HepG2 (cell line): ENCODE measurements around the gene PDK2. TPM values are rescaled to one million over a fixed set of nuclear protein-coding genes. Genes with fewer than 3 reads are reported as not detected.

Source experiments
- ATAC-seq: fragments of 200-7000 bp; cut with Tn5 transposase; 3 replicates; pipeline ENCODE4 v1.9.1; 2020; ENCODE audit warnings: mild to moderate bottlenecking, moderate library complexity
- BruUV-seq: library from RNA; stranded (reverse); fragments of 400-500 nt; replicated peaks from 2 replicates; lab custom pipeline; 2021; lab: Mats Ljungman, UMichigan
- CTCF ChIA-PET: fragments of 300-600 bp; formaldehyde crosslinking; extraction: SDS; loops from one replicate; lab custom pipeline; 2021; ENCODE audit warnings: low total read pairs, inconsistent platforms, low intra/inter-chr PET ratio; lab: Yijun Ruan, JAX
- POLR2A ChIA-PET: fragments of 350-600 bp; sonication (Branson Sonifier 250); formaldehyde crosslinking; loops from one replicate; lab custom pipeline; 2020; ENCODE audit warnings: antibody characterized with exemption, inconsistent platforms; lab: Yijun Ruan, JAX
- DNase-seq: peaks from one replicate; pipeline ENCODE4 v3.0.0-alpha.2; 2015; ENCODE audit warnings: low spot score
- FAIRE-seq: peaks from 3 replicates; lab custom pipeline; 2011; peaks lifted over from hg19 to GRCh38; lab: Jason Lieb, UNC
- H2AFZ ChIP-seq: one replicate; pipeline ENCODE4 v1.6.1; 2011; ENCODE audit warnings: low read length, inconsistent platforms
- H3K27ac ChIP-seq: fragments of 300-600 bp; 3 replicates; pipeline ENCODE4 v1.8.0; 2011; ENCODE audit warnings: mixed run types, mild to moderate bottlenecking, mixed read lengths, low read length, inconsistent platforms; ENCODE audit not compliant: insufficient read depth; ENCODE audit errors: extremely low read length
- H3K27me3 ChIP-seq, 2 experiments: fragments of 200-600 bp in 1 of 2; 2 replicates in 1 of 2; 3 replicates in 1 of 2; pipeline versions ENCODE4 v1.6.0 to v1.8.0; 2011; ENCODE audit warnings: low read length in 2 of 2, mild to moderate bottlenecking in 2 of 2, moderate library complexity in 2 of 2, inconsistent platforms in 1 of 2; ENCODE audit not compliant: insufficient read depth in 2 of 2, control insufficient read depth in 1 of 2
- H3K36me3 ChIP-seq, 2 experiments: fragments of 200-600 bp in 1 of 2; replicated peaks in 1 of 2; 2 replicates in 1 of 2; 3 replicates in 1 of 2; pipeline versions ENCODE4 v1.5.1 to v1.8.0; 2011; ENCODE audit warnings: low read length in 2 of 2, inconsistent platforms in 1 of 2; ENCODE audit not compliant: insufficient read depth in 2 of 2, control insufficient read depth in 1 of 2
- H3K4me1 ChIP-seq: 2 replicates; pipeline ENCODE4 v1.5.1; 2012; ENCODE audit warnings: low read length, inconsistent platforms; ENCODE audit not compliant: insufficient read depth
- H3K4me2 ChIP-seq: 2 replicates; pipeline ENCODE4 v1.6.0; 2011; ENCODE audit warnings: low read depth, low read length, inconsistent platforms
- H3K4me3 ChIP-seq, 3 experiments: fragments of 200-600 bp in 1 of 3; sonication (generic), shearing (Covaris generic) in 1 of 3; replicated peaks in 1 of 3; 2 replicates each; pipeline ENCODE4 v1.5.1; 2011 to 2016; ENCODE audit warnings: low read length in 3 of 3, inconsistent platforms in 2 of 3, low read depth in 2 of 3, mild to moderate bottlenecking in 2 of 3, control low read depth in 1 of 3, mixed read lengths in 1 of 3; ENCODE audit not compliant: insufficient read depth in 1 of 3
- H3K79me2 ChIP-seq: one replicate; pipeline ENCODE4 v1.6.1; 2011; ENCODE audit warnings: low read length, inconsistent platforms; ENCODE audit not compliant: insufficient read depth
- H3K9ac ChIP-seq: 2 replicates; pipeline ENCODE4 v1.6.0; 2011; ENCODE audit warnings: mild to moderate bottlenecking, low read depth, low read length, inconsistent platforms; ENCODE audit not compliant: insufficient read depth
- H3K9me3 ChIP-seq: 2 replicates; pipeline ENCODE4 v1.5.1; 2012; ENCODE audit warnings: mild to moderate bottlenecking, low read length
- H4K20me1 ChIP-seq: 2 replicates; pipeline ENCODE4 v1.6.0; 2011; ENCODE audit warnings: inconsistent platforms, mild to moderate bottlenecking, low read length, moderate library complexity; ENCODE audit not compliant: insufficient read depth
- BCL6 ChIP-seq: IDR thresholded peaks from 2 replicates; pipeline ENCODE4 v1.6.1; 2016; ENCODE audit warnings: missing genetic modification reagents, missing compliant biosample characterization
- ETV5 ChIP-seq: IDR thresholded peaks from 2 replicates; pipeline ENCODE4 v1.6.1; 2018; ENCODE audit warnings: missing biosample characterization, missing genetic modification reagents, inconsistent platforms, borderline replicate concordance
- MIER3 ChIP-seq: IDR thresholded peaks from 2 replicates; pipeline ENCODE4 v1.6.1; 2016; ENCODE audit warnings: missing compliant biosample characterization, borderline replicate concordance
- NCOA5 ChIP-seq: sonication (generic); formaldehyde crosslinking; IDR thresholded peaks from 2 replicates; pipeline ENCODE4 v1.4.0; 2020; ENCODE audit warnings: missing genetic modification reagents
- NR2C2 ChIP-seq: sonication (generic); formaldehyde crosslinking; IDR thresholded peaks from 2 replicates; pipeline ENCODE4 v1.4.0; 2020; ENCODE audit warnings: missing genetic modification reagents, mild to moderate bottlenecking, moderate library complexity, borderline replicate concordance
- PRPF4 ChIP-seq: fragments of 200-400 bp; formaldehyde crosslinking; IDR thresholded peaks from 2 replicates; pipeline ENCODE4 v1.6.1; 2016; ENCODE audit warnings: low read length, low read depth; ENCODE audit not compliant: poor library complexity, severe bottlenecking
- TCF7L2 ChIP-seq: IDR thresholded peaks from 2 replicates; pipeline ENCODE4 v1.6.1; 2011; ENCODE audit warnings: mild to moderate bottlenecking, low read depth, low read length, moderate library complexity
- ZNF350 ChIP-seq: sonication (generic); formaldehyde crosslinking; IDR thresholded peaks from 2 replicates; pipeline ENCODE4 v1.4.0; 2020; ENCODE audit warnings: mild to moderate bottlenecking, low read depth, missing genetic modification reagents, borderline replicate concordance
- ZNF564 ChIP-seq: sonication (generic); formaldehyde crosslinking; IDR thresholded peaks from 2 replicates; pipeline ENCODE4 v1.8.1; 2023; ENCODE audit warnings: mild to moderate bottlenecking, missing genetic modification reagents
- ZNF607 ChIP-seq: sonication (generic); formaldehyde crosslinking; IDR thresholded peaks from 2 replicates; pipeline ENCODE4 v1.5.1; 2020; ENCODE audit warnings: missing genetic modification reagents, mild to moderate bottlenecking, borderline replicate concordance
- WGBS: methylation state at CpG from one replicate; pipeline ENCODE4 v1.1.6; 2017; ENCODE audit warnings: low lambda C conversion rate; 5-methylcytosine and 5-hydroxymethylcytosine counted together
- in situ Hi-C: cut with HindIII; loops from 2 replicates; pipeline ENCODE4 v1.10.0; 2017; ENCODE audit warnings: low pct_unique_long_range_greater_than_20kb; ENCODE audit not compliant: extremely low pct_ligation_motif_present
- intact Hi-C: fragments of 100-400 bp; cut with micrococcal nuclease; formaldehyde crosslinking; loops from one replicate; pipeline ENCODE4 v1.10.0; 2022; ENCODE audit not compliant: unreplicated experiment
- polyA plus RNA-seq, 8 experiments: library from polyadenylated mRNA; depleted of rRNA in 3 of 8; stranded (reverse) in 7 of 8; unstranded in 1 of 8; fragments of >200 nt; fragmentation: Illumina TruSeq in 4 of 8; extraction: Trizol in 4 of 8; gene quantifications; 2 replicates each; pipeline versions ENCODE4 v1.2.1 to v1.2.3, GENCODE V29; 2011 to 2016; ENCODE audit warnings: low read depth in 4 of 8, missing spikeins in 1 of 8, mixed read lengths in 1 of 8; ENCODE audit not compliant: insufficient read depth in 1 of 8
- total RNA-seq, 5 experiments: library from RNA; depleted of rRNA; stranded (reverse); fragments of >200 nt; fragmentation: Illumina TruSeq; extraction: Trizol; gene quantifications; 2 replicates each; pipeline ENCODE4 v1.2.3, GENCODE V29; 2016; ENCODE audit warnings: low read depth in 1 of 5
- TF ChIP-seq, protein P1 (sequence below): IDR thresholded peaks from 2 replicates; pipeline ENCODE4 v1.4.0; 2020; ENCODE audit warnings: mild to moderate bottlenecking, missing genetic modification reagents
- TF ChIP-seq, protein P2 (sequence below): sonication (generic); formaldehyde crosslinking; IDR thresholded peaks from 2 replicates; pipeline ENCODE4 v1.4.0; 2020; ENCODE audit warnings: missing genetic modification reagents, borderline replicate concordance

Gene PDK2
- total and polyA plus RNA-seq, 2 of the 13 experiments (the other 11 are each of a cell fraction or from before 2014, with no cell fraction given) = 18.5 to 59.7 TPM

DNA sequence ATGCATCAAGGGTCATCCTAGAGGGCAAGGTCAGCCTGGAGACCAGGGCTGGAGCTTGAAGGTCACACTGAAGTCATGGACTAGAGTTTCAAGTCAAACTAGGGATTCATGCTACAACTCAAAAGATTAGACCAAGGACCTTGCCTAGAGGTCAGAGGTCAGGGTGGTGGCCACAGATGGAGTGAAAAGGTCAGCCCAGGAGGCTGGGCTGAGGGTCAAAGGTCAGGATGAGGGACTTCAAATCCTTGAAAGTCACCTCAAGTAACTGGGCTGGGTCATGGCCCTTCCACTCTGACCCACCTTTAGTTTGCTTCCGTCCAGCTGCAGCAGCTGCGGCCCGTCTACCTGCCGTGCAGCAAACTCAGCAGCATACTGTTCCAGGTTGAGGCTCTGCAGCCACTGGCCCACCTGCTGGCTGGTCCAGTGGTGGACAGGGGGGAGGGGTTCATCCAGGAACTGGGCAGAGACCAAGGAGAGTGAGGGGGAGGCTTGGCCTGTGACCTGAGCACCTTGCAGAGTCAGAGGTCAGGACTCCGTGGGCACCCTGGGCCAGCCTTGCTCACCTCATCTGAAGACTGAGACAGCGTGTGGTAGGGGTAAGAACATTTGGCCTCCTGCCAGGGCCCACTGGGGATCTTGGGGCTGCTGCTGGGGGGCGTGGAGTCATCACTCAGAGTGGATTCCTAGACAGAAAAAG, 18.6 kb downstream of the PDK2 start (continued):
- TF ChIP-seq, protein P1, sequence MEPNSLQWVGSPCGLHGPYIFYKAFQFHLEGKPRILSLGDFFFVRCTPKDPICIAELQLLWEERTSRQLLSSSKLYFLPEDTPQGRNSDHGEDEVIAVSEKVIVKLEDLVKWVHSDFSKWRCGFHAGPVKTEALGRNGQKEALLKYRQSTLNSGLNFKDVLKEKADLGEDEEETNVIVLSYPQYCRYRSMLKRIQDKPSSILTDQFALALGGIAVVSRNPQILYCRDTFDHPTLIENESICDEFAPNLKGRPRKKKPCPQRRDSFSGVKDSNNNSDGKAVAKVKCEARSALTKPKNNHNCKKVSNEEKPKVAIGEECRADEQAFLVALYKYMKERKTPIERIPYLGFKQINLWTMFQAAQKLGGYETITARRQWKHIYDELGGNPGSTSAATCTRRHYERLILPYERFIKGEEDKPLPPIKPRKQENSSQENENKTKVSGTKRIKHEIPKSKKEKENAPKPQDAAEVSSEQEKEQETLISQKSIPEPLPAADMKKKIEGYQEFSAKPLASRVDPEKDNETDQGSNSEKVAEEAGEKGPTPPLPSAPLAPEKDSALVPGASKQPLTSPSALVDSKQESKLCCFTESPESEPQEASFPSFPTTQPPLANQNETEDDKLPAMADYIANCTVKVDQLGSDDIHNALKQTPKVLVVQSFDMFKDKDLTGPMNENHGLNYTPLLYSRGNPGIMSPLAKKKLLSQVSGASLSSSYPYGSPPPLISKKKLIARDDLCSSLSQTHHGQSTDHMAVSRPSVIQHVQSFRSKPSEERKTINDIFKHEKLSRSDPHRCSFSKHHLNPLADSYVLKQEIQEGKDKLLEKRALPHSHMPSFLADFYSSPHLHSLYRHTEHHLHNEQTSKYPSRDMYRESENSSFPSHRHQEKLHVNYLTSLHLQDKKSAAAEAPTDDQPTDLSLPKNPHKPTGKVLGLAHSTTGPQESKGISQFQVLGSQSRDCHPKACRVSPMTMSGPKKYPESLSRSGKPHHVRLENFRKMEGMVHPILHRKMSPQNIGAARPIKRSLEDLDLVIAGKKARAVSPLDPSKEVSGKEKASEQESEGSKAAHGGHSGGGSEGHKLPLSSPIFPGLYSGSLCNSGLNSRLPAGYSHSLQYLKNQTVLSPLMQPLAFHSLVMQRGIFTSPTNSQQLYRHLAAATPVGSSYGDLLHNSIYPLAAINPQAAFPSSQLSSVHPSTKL (CRISPR knock-in tag) = no peak
- TF ChIP-seq TCF7L2 = no peak
- TF ChIP-seq ETV5 (CRISPR knock-in tag) = no peak
- 0 out of 2 replicates have a peak, but pooled peaks have one; percentile 15 for TF ChIP-seq ZNF350
- TF ChIP-seq NR2C2 (CRISPR knock-in tag) = peak; percentile 57; the same call in 1 of the 2 replicates
- no peak for TF ChIP-seq ZNF564 (CRISPR knock-in tag)
- TF ChIP-seq MIER3 = no peak
- no peak for TF ChIP-seq NCOA5 (CRISPR knock-in tag)

DNA sequence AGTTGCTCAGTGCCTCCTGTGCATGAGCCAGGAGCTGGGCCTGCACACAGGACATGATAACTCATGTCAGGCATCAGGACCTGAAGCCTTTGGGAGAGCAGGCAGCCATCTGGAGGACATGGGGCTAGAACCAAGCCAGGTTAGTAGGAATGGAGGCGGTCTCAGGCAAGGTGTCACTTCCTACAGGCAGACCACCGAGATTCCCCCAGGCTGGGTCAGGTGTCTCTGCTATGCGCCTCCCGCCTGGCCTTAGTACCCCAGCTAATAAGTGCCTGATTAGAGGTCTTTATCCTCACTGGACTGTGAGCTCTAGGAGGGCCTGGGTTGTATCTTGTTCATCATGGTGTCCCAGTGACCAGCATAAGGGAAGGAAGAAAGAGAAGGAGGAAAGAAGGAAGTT, 19.2 kb downstream of the PDK2 start:
- Histone ChIP-seq H3K4me3 (no peak overlapping the region), H3K4me1 (peaks cover 72% of the 10 kb centered on the region), H3K36me3 (no peaks in the 10 kb centered on the region), H3K79me2 (no peaks in the 10 kb centered on the region), H3K9me3 (no peaks in the 10 kb centered on the region), H2AFZ (no peak overlapping the region), H3K9ac (no peak overlapping the region), H3K4me2 (no peak overlapping the region), H4K20me1 (no peaks in the 10 kb centered on the region), H3K27ac (no peak overlapping the region), H3K27me3 (peaks cover 0 to 31% of the 10 kb centered on the region in 2 experiments; a peak in 3 of 5 replicates)
- CTCF ChIA-PET = interaction anchor here (1.0 to 3.6 kb wide), 3 partner anchors 20 to 183 kb away, joined by 3 to 15 read pairs (median 7); partner anchors contain the start of gene PDK2
- in situ Hi-C loops = no loop called here
- 65% methylated on average over 4 of the region's 4 CpGs for WGBS
- BruUV-seq = no TSS peak
- DNase-seq (no peak), ATAC-seq (no peak), FAIRE-seq (no peak)
- POLR2A ChIA-PET = interaction anchor here (1.5 kb wide), 1 partner anchor 9 kb away, joined by 6 read pairs; no protein-coding TSS in a partner anchor
- intact Hi-C loops = no loop called here
- TF ChIP-seq BCL6 (CRISPR knock-in tag) (no peak), ZNF607 (peak; percentile 77; the same call in 1 of the 2 replicates), PRPF4 (no peak)
- TF ChIP-seq, protein P2, sequence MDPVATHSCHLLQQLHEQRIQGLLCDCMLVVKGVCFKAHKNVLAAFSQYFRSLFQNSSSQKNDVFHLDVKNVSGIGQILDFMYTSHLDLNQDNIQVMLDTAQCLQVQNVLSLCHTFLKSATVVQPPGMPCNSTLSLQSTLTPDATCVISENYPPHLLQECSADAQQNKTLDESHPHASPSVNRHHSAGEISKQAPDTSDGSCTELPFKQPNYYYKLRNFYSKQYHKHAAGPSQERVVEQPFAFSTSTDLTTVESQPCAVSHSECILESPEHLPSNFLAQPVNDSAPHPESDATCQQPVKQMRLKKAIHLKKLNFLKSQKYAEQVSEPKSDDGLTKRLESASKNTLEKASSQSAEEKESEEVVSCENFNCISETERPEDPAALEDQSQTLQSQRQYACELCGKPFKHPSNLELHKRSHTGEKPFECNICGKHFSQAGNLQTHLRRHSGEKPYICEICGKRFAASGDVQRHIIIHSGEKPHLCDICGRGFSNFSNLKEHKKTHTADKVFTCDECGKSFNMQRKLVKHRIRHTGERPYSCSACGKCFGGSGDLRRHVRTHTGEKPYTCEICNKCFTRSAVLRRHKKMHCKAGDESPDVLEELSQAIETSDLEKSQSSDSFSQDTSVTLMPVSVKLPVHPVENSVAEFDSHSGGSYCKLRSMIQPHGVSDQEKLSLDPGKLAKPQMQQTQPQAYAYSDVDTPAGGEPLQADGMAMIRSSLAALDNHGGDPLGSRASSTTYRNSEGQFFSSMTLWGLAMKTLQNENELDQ (CRISPR knock-in tag) = no peak
